ENCODE data around the gene MYO5B. TPM values are rescaled to one million over a fixed set of nuclear protein-coding genes. Genes with fewer than 3 reads are reported as not detected.

MYO5B gene
- total RNA-seq, 1 experiment from 2014 or later = 25.9 TPM

DNA sequence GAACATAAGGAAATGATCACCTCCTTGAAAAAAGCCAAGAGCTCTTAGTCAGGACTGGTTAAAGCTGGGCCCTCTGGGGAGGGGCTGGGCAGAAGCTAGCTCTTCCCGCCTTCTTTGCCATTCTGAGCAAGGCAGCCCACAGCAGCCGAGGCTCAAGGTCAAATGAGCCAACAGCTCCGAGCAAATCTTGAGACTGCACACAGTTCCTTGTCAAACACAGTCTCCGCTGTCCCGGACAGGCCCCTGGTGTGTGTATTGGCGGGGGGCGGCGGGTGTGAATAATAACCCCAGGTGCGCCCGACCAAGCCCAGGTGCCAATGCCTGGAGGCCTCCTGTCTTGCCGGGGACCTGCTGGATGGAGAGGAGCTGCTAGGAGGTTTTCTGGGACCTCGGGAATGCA, 335.2 kb downstream of the MYO5B start:
- TF ChIP-seq, protein P1, sequence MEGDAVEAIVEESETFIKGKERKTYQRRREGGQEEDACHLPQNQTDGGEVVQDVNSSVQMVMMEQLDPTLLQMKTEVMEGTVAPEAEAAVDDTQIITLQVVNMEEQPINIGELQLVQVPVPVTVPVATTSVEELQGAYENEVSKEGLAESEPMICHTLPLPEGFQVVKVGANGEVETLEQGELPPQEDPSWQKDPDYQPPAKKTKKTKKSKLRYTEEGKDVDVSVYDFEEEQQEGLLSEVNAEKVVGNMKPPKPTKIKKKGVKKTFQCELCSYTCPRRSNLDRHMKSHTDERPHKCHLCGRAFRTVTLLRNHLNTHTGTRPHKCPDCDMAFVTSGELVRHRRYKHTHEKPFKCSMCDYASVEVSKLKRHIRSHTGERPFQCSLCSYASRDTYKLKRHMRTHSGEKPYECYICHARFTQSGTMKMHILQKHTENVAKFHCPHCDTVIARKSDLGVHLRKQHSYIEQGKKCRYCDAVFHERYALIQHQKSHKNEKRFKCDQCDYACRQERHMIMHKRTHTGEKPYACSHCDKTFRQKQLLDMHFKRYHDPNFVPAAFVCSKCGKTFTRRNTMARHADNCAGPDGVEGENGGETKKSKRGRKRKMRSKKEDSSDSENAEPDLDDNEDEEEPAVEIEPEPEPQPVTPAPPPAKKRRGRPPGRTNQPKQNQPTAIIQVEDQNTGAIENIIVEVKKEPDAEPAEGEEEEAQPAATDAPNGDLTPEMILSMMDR (IDR thresholded peaks at IDR 0.05; ENCODE audit: unreplicated experiment) = no peak
- intact Hi-C loops (cut with micrococcal nuclease) = loop anchor here (5.0 to 10.0 kb wide), 2 partner anchors 92 to 495 kb away; no protein-coding TSS in a partner anchor
- CTCF ChIA-PET = interaction anchor here (0.6 to 6.0 kb wide), 27 partner anchors 9 to 569 kb away, joined by 3 to 52 read pairs (median 5); no protein-coding TSS in a partner anchor
- BruUV-seq (replicated peaks) = no TSS peak
- Mint-ChIP-seq H3K36me3 (ENCODE audit: insufficient read depth, unreplicated experiment) (no peaks in the 10 kb centered on the region), H3K27me3 (ENCODE audit: insufficient read depth, unreplicated experiment) (no peaks in the 10 kb centered on the region), H3K4me3 (ENCODE audit: unreplicated experiment) (no peak overlapping the region), H3K9me3 (ENCODE audit: unreplicated experiment) (no peaks in the 10 kb centered on the region), H3K27ac (ENCODE audit: low read depth, unreplicated experiment) (no peak overlapping the region), H3K4me1 (ENCODE audit: insufficient read depth, unreplicated experiment) (peaks cover 1% of the 10 kb centered on the region)
- POLR2A ChIA-PET = interaction anchor here (1.4 to 2.1 kb wide), 3 partner anchors 15 to 22 kb away, joined by 3 to 9 read pairs (median 3); no protein-coding TSS in a partner anchor
- DNase-seq (ENCODE audit: unreplicated experiment) = no peak

- H3K36me3 Mint-ChIP-seq (ENCODE audit: insufficient read depth, unreplicated experiment) = no peaks in the 10 kb centered on the region
- no peak for DNase-seq (ENCODE audit: unreplicated experiment)
- ChIA-PET POLR2A (interaction anchor here (1.2 to 2.1 kb wide), 6 partner anchors 10 to 368 kb away, joined by 3 to 14 read pairs (median 4); no protein-coding TSS in a partner anchor), CTCF (interaction anchor here (0.7 to 6.6 kb wide), 38 partner anchors 8 to 366 kb away, joined by 3 to 52 read pairs (median 4); no protein-coding TSS in a partner anchor)
- H3K4me1 Mint-ChIP-seq (ENCODE audit: insufficient read depth, unreplicated experiment) = peaks cover 6% of the 10 kb centered on the region
- TF ChIP-seq, protein P1 (IDR thresholded peaks at IDR 0.05; ENCODE audit: unreplicated experiment) = no peak
- no TSS peak for BruUV-seq (replicated peaks)
- no peak overlapping the region for H3K27ac Mint-ChIP-seq (ENCODE audit: low read depth, unreplicated experiment)
- H3K27me3 Mint-ChIP-seq (ENCODE audit: insufficient read depth, unreplicated experiment) = no peaks in the 10 kb centered on the region
- H3K9me3 Mint-ChIP-seq (ENCODE audit: unreplicated experiment) = no peaks in the 10 kb centered on the region
- intact Hi-C loops (cut with micrococcal nuclease) = loop anchor here (5.0 kb wide), 1 partner anchor 92 kb away; no protein-coding TSS in a partner anchor
- H3K4me3 Mint-ChIP-seq (ENCODE audit: unreplicated experiment) = no peak overlapping the region
Observed at GRCh38 chr18:49859021-49859359, 336.0 kb downstream of the MYO5B start.

DNA sequence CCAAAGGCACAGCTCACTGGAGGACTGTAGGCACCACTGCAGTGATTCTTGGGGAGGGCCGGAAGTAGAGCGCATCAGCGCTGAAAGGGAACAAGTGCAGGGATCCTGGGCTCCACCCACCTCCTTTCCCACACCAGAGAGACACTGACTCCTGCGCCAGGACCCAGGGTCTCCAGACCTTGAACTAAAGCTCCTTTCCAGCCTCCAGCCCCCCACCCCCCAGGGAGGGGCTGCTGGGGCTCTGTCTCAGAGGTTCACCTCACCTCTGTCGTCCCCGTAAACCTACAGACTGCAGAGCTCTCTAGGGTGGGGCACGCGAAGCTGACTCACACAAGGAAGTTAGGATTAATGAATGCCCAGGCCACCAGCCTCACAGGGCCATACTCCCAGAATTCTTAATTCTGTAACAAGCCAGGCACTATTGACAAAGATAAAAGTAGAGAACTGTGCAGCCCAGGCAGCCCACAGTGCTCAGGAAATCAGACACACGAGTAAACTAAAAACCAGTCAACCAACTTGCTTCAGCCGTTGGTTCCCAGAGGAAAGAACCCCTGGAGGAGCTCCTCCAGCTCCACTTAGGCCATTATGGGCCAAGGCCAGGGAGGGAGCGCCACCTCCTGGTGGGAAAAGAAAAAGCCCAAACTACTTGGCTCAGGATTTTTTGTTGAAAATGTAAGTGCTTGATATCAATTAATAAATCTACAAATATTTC, 336.5 kb downstream of the MYO5B start:
- BruUV-seq (replicated peaks) = no TSS peak
- ChIA-PET CTCF (interaction anchor here (0.6 to 6.6 kb wide), 39 partner anchors 8 to 382 kb away, joined by 3 to 52 read pairs (median 4); no protein-coding TSS in a partner anchor), POLR2A (interaction anchor here (1.0 to 2.1 kb wide), 7 partner anchors 9 to 367 kb away, joined by 3 to 14 read pairs (median 4); no protein-coding TSS in a partner anchor)
- intact Hi-C loops (cut with micrococcal nuclease) = loop anchor here (1.0 to 5.0 kb wide), 6 partner anchors 45 to 348 kb away; partner anchors contain the start of gene ACAA2
- H3K27ac Mint-ChIP-seq (ENCODE audit: low read depth, unreplicated experiment) = no peak overlapping the region
- no peaks in the 10 kb centered on the region for H3K9me3 Mint-ChIP-seq (ENCODE audit: unreplicated experiment)
- peaks cover 6% of the 10 kb centered on the region for H3K4me1 Mint-ChIP-seq (ENCODE audit: insufficient read depth, unreplicated experiment)
- H3K4me3 Mint-ChIP-seq (ENCODE audit: unreplicated experiment) = no peak overlapping the region
- H3K36me3 Mint-ChIP-seq (ENCODE audit: insufficient read depth, unreplicated experiment) = no peaks in the 10 kb centered on the region
- DNase-seq (ENCODE audit: unreplicated experiment) = peak; percentile 72
- TF ChIP-seq, protein P1 (IDR thresholded peaks at IDR 0.05; ENCODE audit: unreplicated experiment) = peak; percentile 92
- no peaks in the 10 kb centered on the region for H3K27me3 Mint-ChIP-seq (ENCODE audit: insufficient read depth, unreplicated experiment)

DNA sequence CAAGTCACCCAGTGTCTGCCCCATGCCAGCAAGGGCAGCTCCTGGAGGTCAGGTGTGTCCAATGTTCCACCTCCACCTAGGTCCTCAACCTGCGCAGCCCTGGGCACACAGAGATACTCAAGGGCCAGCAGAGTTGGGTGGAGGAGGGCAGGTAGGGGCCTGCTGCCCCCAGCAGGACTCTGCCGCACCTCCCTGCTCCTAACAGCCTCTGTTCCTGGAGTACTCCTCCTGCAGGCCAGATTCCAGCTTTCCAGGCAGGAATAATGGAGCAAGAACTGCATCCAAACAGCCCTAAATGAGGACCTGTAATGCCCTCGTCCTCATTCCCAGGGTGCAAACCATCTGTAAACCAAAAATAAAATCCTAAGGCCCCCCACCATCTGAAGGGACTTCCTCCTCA, 337.2 kb downstream of the MYO5B start:
- intact Hi-C loops (cut with micrococcal nuclease) = loop anchor here (1.0 to 5.0 kb wide), 6 partner anchors 44 to 347 kb away; partner anchors contain the start of gene ACAA2
- TF ChIP-seq, protein P1 (IDR thresholded peaks at IDR 0.05; ENCODE audit: unreplicated experiment) = no peak
- H3K4me3 Mint-ChIP-seq (ENCODE audit: unreplicated experiment) = no peak overlapping the region
- H3K27ac Mint-ChIP-seq (ENCODE audit: low read depth, unreplicated experiment) = no peak overlapping the region
- peaks cover 6% of the 10 kb centered on the region for H3K4me1 Mint-ChIP-seq (ENCODE audit: insufficient read depth, unreplicated experiment)
- no peaks in the 10 kb centered on the region for H3K36me3 Mint-ChIP-seq (ENCODE audit: insufficient read depth, unreplicated experiment)
- no peak for DNase-seq (ENCODE audit: unreplicated experiment)
- H3K9me3 Mint-ChIP-seq (ENCODE audit: unreplicated experiment) = no peaks in the 10 kb centered on the region
- no TSS peak for BruUV-seq (replicated peaks)
- POLR2A ChIA-PET = interaction anchor here (1.0 to 2.1 kb wide), 6 partner anchors 19 to 367 kb away, joined by 3 to 14 read pairs (median 4); no protein-coding TSS in a partner anchor
- CTCF ChIA-PET = interaction anchor here (0.7 to 6.6 kb wide), 23 partner anchors 10 to 381 kb away, joined by 3 to 52 read pairs (median 8); no protein-coding TSS in a partner anchor
- no peaks in the 10 kb centered on the region for H3K27me3 Mint-ChIP-seq (ENCODE audit: insufficient read depth, unreplicated experiment)
